Measurements from ENCODE around the gene PIGS. TPM values are rescaled to one million over a fixed set of nuclear protein-coding genes. Genes with fewer than 3 reads are reported as not detected.

PIGS gene
- total and polyA plus RNA-seq, 2 donors (not counting 3 experiments of a cell fraction or from before 2014, with no cell fraction given): 71.3 to 110 TPM

- POLR2A ChIA-PET: no interaction called here
- Histone ChIP-seq H3K36me3 (ENCODE audit: control insufficient read depth in 2 of 2, extremely low read depth in 1 of 2, insufficient read depth in 2 of 2, low read length in 2 of 2) (no peaks in the 10 kb centered on the region), H3K4me3 (replicated peaks in 1 of 3; ENCODE audit: insufficient read depth in 1 of 3, low read depth in 1 of 3, low read length in 3 of 3) (no peak overlapping the region), H3K9ac (replicated peaks; ENCODE audit: extremely low read depth, insufficient read depth, low read length) (no peak overlapping the region), H3K79me2 (ENCODE audit: control insufficient read depth, insufficient read depth, low read length) (no peaks in the 10 kb centered on the region), H4K20me1 (replicated peaks; ENCODE audit: control insufficient read depth, extremely low read depth, insufficient read depth, low read length) (no peaks in the 10 kb centered on the region), H3K9me1 (replicated peaks; ENCODE audit: control insufficient read depth, extremely low read depth, insufficient read depth, low read length) (no peaks in the 10 kb centered on the region), H3K27me3 (ENCODE audit: control insufficient read depth in 2 of 2, insufficient read depth in 2 of 2, low read length in 2 of 2) (no peaks in the 10 kb centered on the region), H3K9me3 (replicated peaks; ENCODE audit: control insufficient read depth, insufficient read depth, low read length) (no peaks in the 10 kb centered on the region), H2AFZ (ENCODE audit: low read depth, low read length) (no peak overlapping the region), H3K4me2 (ENCODE audit: insufficient read depth, low read length) (no peak overlapping the region), H3K27ac (ENCODE audit: insufficient read depth, low read depth, low read length) (no peak overlapping the region), H3K4me1 (ENCODE audit: control insufficient read depth, extremely low read depth, insufficient read depth, low read length) (no peaks in the 10 kb centered on the region)
- BruUV-seq (replicated peaks): no TSS peak
- CTCF ChIA-PET: interaction anchor here (1.2 kb wide), 1 partner anchor 34 kb away, joined by 3 read pairs; no protein-coding TSS in a partner anchor
- no peak for TF ChIP-seq MYC (IDR thresholded peaks at IDR 0.05; ENCODE audit: low read depth, low read length)
- no peak for TF ChIP-seq FOS (IDR thresholded peaks at IDR 0.05; ENCODE audit: borderline replicate concordance, insufficient read depth, low read length)
- no peak for TF ChIP-seq JUN (IDR thresholded peaks at IDR 0.05; ENCODE audit: borderline replicate concordance, insufficient read depth, insufficient read length, low read depth)
- no peak for TF ChIP-seq MAX (IDR thresholded peaks at IDR 0.05; ENCODE audit: insufficient read depth, insufficient read length)
- no peak for TF ChIP-seq GATA2 (IDR thresholded peaks at IDR 0.05; ENCODE audit: insufficient read depth, insufficient read length, low read depth, low read length)
- no peak for TF ChIP-seq CTCF (IDR thresholded peaks at IDR 0.05; ENCODE audit: extremely low read depth in 1 of 2, insufficient read depth in 1 of 2, low read depth in 1 of 2, low read length in 2 of 2)
- TF ChIP-seq POLR2AphosphoS5 (IDR thresholded peaks at IDR 0.05; ENCODE audit: insufficient read depth, low read depth, low read length): no peak
- no peak for DNase-seq (ENCODE audit: low read depth, low spot score)
- intact Hi-C loops (cut with micrococcal nuclease): no loop called here
- no peak for FAIRE-seq
- dilution Hi-C loops (cut with MboI; ENCODE audit: extremely low pct_ligation_motif_present, low sequenced_read_pairs): no loop called here
These were observed 42.3 kb downstream of the PIGS start for GRCh38 chr17:28529013-28529400.

Measured in endothelial cell of umbilical vein (primary cell).